H1 (cell line): ENCODE measurements around the gene PI4KB. TPM values are rescaled to one million over a fixed set of nuclear protein-coding genes. Genes with fewer than 3 reads are reported as not detected.
A peak's percentile ranks its signal among the peaks of the same experiment; 100 is the strongest.

Experiments used
- CTCF ChIA-PET: fragments of 300-600 bp; sonication (Branson Sonifier 250); formaldehyde crosslinking; loops from one replicate; lab custom pipeline; 2021; ENCODE audit not compliant: partially characterized antibody; lab: Charles Lee
- POLR2A ChIA-PET: fragments of 300-600 bp; sonication (Branson Sonifier 250); formaldehyde crosslinking; loops from one replicate; lab custom pipeline; 2021; ENCODE audit warnings: inconsistent platforms; ENCODE audit not compliant: partially characterized antibody; lab: Charles Lee
- DNase-seq, 2 experiments: peaks; one replicate each; pipeline versions ENCODE4 v3.0.0 to v3.0.0-alpha.2; 2010 to 2022; ENCODE audit warnings: low spot score in 2 of 2, low read depth in 1 of 2, mixed read lengths in 1 of 2
- FAIRE-seq: peaks from 2 replicates; lab custom pipeline; 2011; peaks lifted over from hg19 to GRCh38; lab: Jason Lieb, UNC
- H2AFZ ChIP-seq: 2 replicates; pipeline ENCODE4 v1.8.1; 2012; ENCODE audit warnings: low read length, inconsistent platforms
- H2AK5ac ChIP-seq: 2 replicates; pipeline ENCODE4 v1.6.1; 2013; ENCODE audit warnings: low read depth, low read length
- H2BK120ac ChIP-seq: replicated peaks from 2 replicates; pipeline ENCODE3; 2013; ENCODE audit warnings: low read depth, low read length, inconsistent platforms
- H2BK12ac ChIP-seq: 2 replicates; pipeline ENCODE4 v1.6.1; 2013; ENCODE audit warnings: low read depth, low read length
- H2BK15ac ChIP-seq: 2 replicates; pipeline ENCODE4 v1.6.1; 2013; ENCODE audit warnings: low read length
- H2BK20ac ChIP-seq: 2 replicates; pipeline ENCODE4 v1.6.1; 2013; ENCODE audit warnings: low read length
- H2BK5ac ChIP-seq: 2 replicates; pipeline ENCODE4 v1.6.1; 2013; ENCODE audit warnings: low read depth, low read length
- H3K14ac ChIP-seq: 2 replicates; pipeline ENCODE4 v1.6.1; 2013; ENCODE audit warnings: inconsistent platforms; ENCODE audit not compliant: insufficient read length
- H3K18ac ChIP-seq: 2 replicates; pipeline ENCODE4 v1.6.1; 2013; ENCODE audit warnings: low read length; ENCODE audit errors: extremely low read depth
- H3K23ac ChIP-seq: 2 replicates; pipeline ENCODE4 v1.6.1; 2013; ENCODE audit warnings: inconsistent platforms; ENCODE audit not compliant: insufficient read length
- H3K23me2 ChIP-seq: 2 replicates; pipeline ENCODE4 v1.6.1; 2013; ENCODE audit warnings: low read depth, low read length
- H3K27ac ChIP-seq: 2 replicates; pipeline ENCODE4 v1.6.1; 2011; ENCODE audit warnings: low read depth, low read length, inconsistent platforms
- H3K27me3 ChIP-seq, 4 experiments: replicated peaks in 1 of 4; 1 replicate in 1 of 4; 2 replicates in 3 of 4; pipeline versions ENCODE4 v1.6.1 to v1.8.1; 2011 to 2013; ENCODE audit warnings: low read length in 3 of 4, mild to moderate bottlenecking in 3 of 4, inconsistent platforms in 2 of 4, mixed read lengths in 2 of 4, moderate library complexity in 1 of 4; ENCODE audit not compliant: control insufficient read depth in 3 of 4, insufficient read depth in 3 of 4; ENCODE audit errors: extremely low read depth in 1 of 4
- H3K36me3 ChIP-seq, 4 experiments: 2 replicates each; pipeline versions ENCODE4 v1.6.1 to v1.8.1; 2011 to 2013; ENCODE audit warnings: mild to moderate bottlenecking in 4 of 4, low read length in 3 of 4, moderate library complexity in 2 of 4, control low read depth in 1 of 4, inconsistent platforms in 1 of 4; ENCODE audit not compliant: insufficient read depth in 4 of 4, control insufficient read depth in 2 of 4
- H3K4ac ChIP-seq: replicated peaks from 2 replicates; pipeline ENCODE3; 2013; ENCODE audit warnings: low read length, low read depth, mixed read lengths, inconsistent platforms; ENCODE audit not compliant: insufficient read length
- H3K4me1 ChIP-seq, 4 experiments: replicated peaks in 1 of 4; 1 replicate in 1 of 4; 2 replicates in 3 of 4; pipeline versions ENCODE4 v1.6.1 to v1.8.1; 2011 to 2013; ENCODE audit warnings: low read length in 3 of 4, inconsistent platforms in 2 of 4, mixed read lengths in 1 of 4; ENCODE audit not compliant: insufficient read depth in 4 of 4, control insufficient read depth in 3 of 4
- H3K4me2 ChIP-seq, 2 experiments: 2 replicates each; pipeline versions ENCODE4 v1.6.1 to v1.8.1; 2011 to 2013; ENCODE audit warnings: low read depth in 2 of 2, low read length in 2 of 2, control low read depth in 1 of 2, inconsistent platforms in 1 of 2, mild to moderate bottlenecking in 1 of 2; ENCODE audit not compliant: insufficient read depth in 1 of 2
- H3K4me3 ChIP-seq, 4 experiments: fragments of 200-600, 300-600 bp in 1 of 4; sonication (generic), shearing (Covaris generic), sonication (Bioruptor Twin) in 1 of 4; 2 replicates each; pipeline versions ENCODE4 v1.5.1 to v1.8.1; 2011 to 2016; ENCODE audit warnings: low read length in 4 of 4, low read depth in 3 of 4, control low read depth in 2 of 4, inconsistent platforms in 2 of 4, mild to moderate bottlenecking in 2 of 4, mixed read lengths in 1 of 4, moderate library complexity in 1 of 4; ENCODE audit not compliant: insufficient read depth in 2 of 4; ENCODE audit errors: extremely low read depth in 1 of 4
- H3K56ac ChIP-seq: replicated peaks from 2 replicates; pipeline ENCODE3; 2013; ENCODE audit warnings: low read depth, mild to moderate bottlenecking, mixed read lengths, low read length, inconsistent platforms; ENCODE audit not compliant: insufficient read length
- H3K79me1 ChIP-seq: 2 replicates; pipeline ENCODE4 v1.6.1; 2013; ENCODE audit warnings: low read depth, low read length, control low read depth
- H3K79me2 ChIP-seq, 2 experiments: 2 replicates each; pipeline versions ENCODE4 v1.6.1 to v1.8.1; 2012 to 2013; ENCODE audit warnings: low read length in 2 of 2, mild to moderate bottlenecking in 2 of 2, inconsistent platforms in 1 of 2; ENCODE audit not compliant: insufficient read depth in 2 of 2, control insufficient read depth in 1 of 2
- H3K9ac ChIP-seq, 4 experiments: replicated peaks in 1 of 4; 1 replicate in 1 of 4; 2 replicates in 3 of 4; pipeline versions ENCODE4 v1.6.1 to v1.8.1; 2011 to 2013; ENCODE audit warnings: low read depth in 3 of 4, low read length in 3 of 4, control low read depth in 2 of 4, mild to moderate bottlenecking in 2 of 4, moderate library complexity in 2 of 4, inconsistent platforms in 1 of 4; ENCODE audit errors: extremely low read depth in 1 of 4
- H3K9me3 ChIP-seq, 2 experiments: 2 replicates each; pipeline versions ENCODE4 v1.6.1 to v1.8.1; 2012 to 2013; ENCODE audit warnings: mild to moderate bottlenecking in 2 of 2, moderate library complexity in 2 of 2, control low read depth in 1 of 2, inconsistent platforms in 1 of 2, low read depth in 1 of 2, low read length in 1 of 2, mixed read lengths in 1 of 2; ENCODE audit not compliant: insufficient read depth in 2 of 2
- H4K20me1 ChIP-seq, 2 experiments: replicated peaks in 1 of 2; 2 replicates each; pipeline versions ENCODE3 to v1.8.1; 2011 to 2013; ENCODE audit warnings: inconsistent platforms in 2 of 2, low read length in 2 of 2, mild to moderate bottlenecking in 1 of 2; ENCODE audit not compliant: insufficient read depth in 2 of 2, control insufficient read depth in 1 of 2
- H4K5ac ChIP-seq: 2 replicates; pipeline ENCODE4 v1.6.1; 2013; ENCODE audit warnings: low read length, low read depth, mixed read lengths, inconsistent platforms; ENCODE audit not compliant: insufficient read length
- H4K8ac ChIP-seq: 2 replicates; pipeline ENCODE4 v1.8.0; 2013; ENCODE audit warnings: mild to moderate bottlenecking, moderate library complexity, low read length, inconsistent platforms; ENCODE audit not compliant: insufficient read depth; ENCODE audit errors: extremely low read depth
- H4K91ac ChIP-seq: replicated peaks from 2 replicates; pipeline ENCODE3; 2013; ENCODE audit warnings: low read length, mixed read lengths, inconsistent platforms; ENCODE audit not compliant: insufficient read length
- SIX5 ChIP-seq: IDR thresholded peaks from 2 replicates; pipeline ENCODE4 v1.6.1; 2011; ENCODE audit warnings: mild to moderate bottlenecking, low read depth, low read length
- SRF ChIP-seq: IDR thresholded peaks from 2 replicates; pipeline ENCODE4 v1.6.1; 2011; ENCODE audit warnings: mild to moderate bottlenecking, low read depth, low read length, moderate library complexity
- WGBS, 2 experiments: shearing (Covaris generic) in 1 of 2; methylation state at CpG; one replicate each; pipeline versions ENCODE4 v1.1.6 to v1.1.7; 2013 to 2015; ENCODE audit warnings: low lambda C conversion rate in 2 of 2, mixed read lengths in 2 of 2, inconsistent platforms in 1 of 2, low coverage in 1 of 2, missing lambda C conversion rate in 1 of 2; ENCODE audit not compliant: insufficient replicate concordance in 2 of 2, insufficient coverage in 1 of 2, insufficient read length in 1 of 2; ENCODE audit errors: extremely low coverage in 1 of 2, missing lambda C conversion rate in 1 of 2; 5-methylcytosine and 5-hydroxymethylcytosine counted together
- polyA plus RNA-seq, 7 experiments: library from polyadenylated mRNA; depleted of rRNA in 3 of 7; stranded (reverse) in 5 of 7; unstranded in 2 of 7; fragments of >200 nt in 5 of 7; fragments of 200-250 nt in 2 of 7; gene quantifications; 1 replicate in 5 of 7; 2 replicates in 1 of 7; 4 replicates in 1 of 7; pipeline versions ENCODE4 v1.2.1 to v1.2.3, GENCODE V29; 2011 to 2013; ENCODE audit warnings: missing spikeins in 2 of 7, mixed read lengths in 2 of 7
- total RNA-seq: library from RNA; stranded (reverse); fragmentation: NEBNext Ultra II Directional; extraction: Animal tissue kit (Norgen Biotek cat#: 25700); gene quantifications from 2 replicates; pipeline ENCODE4 v1.2.1, GENCODE V29; 2021
- TF ChIP-seq, protein P1 (sequence below), 3 experiments: IDR thresholded peaks; 1 replicate in 2 of 3; 2 replicates in 1 of 3; pipeline versions ENCODE4 v1.5.1 to v1.6.1; 2011; ENCODE audit warnings: low read length in 3 of 3, mild to moderate bottlenecking in 3 of 3, inconsistent platforms in 2 of 3, low read depth in 1 of 3, moderate library complexity in 1 of 3; ENCODE audit not compliant: insufficient read depth in 1 of 3; ENCODE audit errors: control extremely low read depth in 1 of 3

PI4KB gene
- total and polyA plus RNA-seq, 2 of the 8 experiments (the other 6 are each of a cell fraction or from before 2014, with no cell fraction given): 30.1 to 37.1 TPM

DNA sequence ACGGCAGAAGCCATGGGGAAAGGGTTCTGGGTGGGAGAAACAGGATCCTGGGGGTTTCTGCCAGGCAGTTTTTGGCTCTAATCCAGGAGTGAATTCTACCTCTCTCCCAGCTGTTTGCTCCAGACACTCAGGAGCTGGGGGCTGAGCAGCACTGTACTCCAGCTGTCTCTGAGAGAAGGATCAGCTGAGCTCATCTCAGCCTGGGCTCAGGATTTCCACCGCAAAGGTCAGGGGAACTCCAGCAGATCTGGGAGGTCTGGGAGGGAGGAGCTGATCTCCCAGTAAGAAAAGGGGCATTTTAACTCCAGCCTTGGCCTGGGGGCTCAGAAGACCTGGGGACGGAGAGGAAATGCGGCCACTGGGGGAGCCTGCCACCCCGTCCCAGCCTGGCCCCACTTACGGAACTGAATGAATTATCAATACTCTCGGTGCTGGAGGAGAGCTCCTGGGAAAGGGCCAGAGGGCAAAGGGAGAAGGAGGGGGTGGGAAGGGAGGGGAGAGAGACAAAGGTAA lies 17.3 kb downstream of the PI4KB start:
- H3K18ac ChIP-seq: no peak overlapping the region
- H2BK120ac ChIP-seq: no peak overlapping the region
- no peak overlapping the region for H2BK12ac ChIP-seq
- H3K36me3 ChIP-seq: peaks cover 10 to 47% (median 34%) of the 10 kb centered on the region in 4 experiments; a peak in 7 of 8 replicates
- no peak overlapping the region for H3K4me2 ChIP-seq
- no peaks in the 10 kb centered on the region for H3K27me3 ChIP-seq
- TF ChIP-seq SIX5: no peak
- TF ChIP-seq, protein P1, sequence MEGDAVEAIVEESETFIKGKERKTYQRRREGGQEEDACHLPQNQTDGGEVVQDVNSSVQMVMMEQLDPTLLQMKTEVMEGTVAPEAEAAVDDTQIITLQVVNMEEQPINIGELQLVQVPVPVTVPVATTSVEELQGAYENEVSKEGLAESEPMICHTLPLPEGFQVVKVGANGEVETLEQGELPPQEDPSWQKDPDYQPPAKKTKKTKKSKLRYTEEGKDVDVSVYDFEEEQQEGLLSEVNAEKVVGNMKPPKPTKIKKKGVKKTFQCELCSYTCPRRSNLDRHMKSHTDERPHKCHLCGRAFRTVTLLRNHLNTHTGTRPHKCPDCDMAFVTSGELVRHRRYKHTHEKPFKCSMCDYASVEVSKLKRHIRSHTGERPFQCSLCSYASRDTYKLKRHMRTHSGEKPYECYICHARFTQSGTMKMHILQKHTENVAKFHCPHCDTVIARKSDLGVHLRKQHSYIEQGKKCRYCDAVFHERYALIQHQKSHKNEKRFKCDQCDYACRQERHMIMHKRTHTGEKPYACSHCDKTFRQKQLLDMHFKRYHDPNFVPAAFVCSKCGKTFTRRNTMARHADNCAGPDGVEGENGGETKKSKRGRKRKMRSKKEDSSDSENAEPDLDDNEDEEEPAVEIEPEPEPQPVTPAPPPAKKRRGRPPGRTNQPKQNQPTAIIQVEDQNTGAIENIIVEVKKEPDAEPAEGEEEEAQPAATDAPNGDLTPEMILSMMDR (IDR thresholded peaks at IDR 0.05; ENCODE audit: control extremely low read depth in 1 of 3, insufficient read depth in 1 of 3, low read depth in 1 of 3, low read length in 3 of 3): peak in 1 of 3 experiments; percentile 20; a peak in 1 of 4 replicates
- no peak for TF ChIP-seq SRF
- 78% methylated on average over 6 of the region's 7 CpGs; no CpG with 5 or more reads in 1 of the 2 experiments for WGBS, 2 experiments
- H3K56ac ChIP-seq: no peak overlapping the region
- H2BK20ac ChIP-seq: no peak overlapping the region
- H3K4me1 ChIP-seq: 0 out of 7 replicates have a peak, but pooled peaks cover 0 to 3% (median 0%) of the 10 kb centered on the region in 4 experiments
- no peak overlapping the region for H3K4ac ChIP-seq
- H3K27ac ChIP-seq: no peak overlapping the region
- no peak overlapping the region for H2BK5ac ChIP-seq
- no peaks in the 10 kb centered on the region for H3K79me2 ChIP-seq
- no peak overlapping the region for H4K8ac ChIP-seq
- CTCF ChIA-PET: interaction anchor here (0.5 to 11.6 kb wide), 16 partner anchors 7 to 179 kb away, joined by 3 to 129 read pairs (median 3); no protein-coding TSS in a partner anchor
- POLR2A ChIA-PET: interaction anchor here (0.8 to 3.9 kb wide), 14 partner anchors 9 to 89 kb away, joined by 3 to 18 read pairs (median 6); partner anchors contain the start of genes PI4KB, PSMB4 and ZNF687
- no peak overlapping the region for H4K91ac ChIP-seq
- H3K9me3 ChIP-seq: no peaks in the 10 kb centered on the region
- H2AK5ac ChIP-seq: no peak overlapping the region
- H3K9ac ChIP-seq: no peak overlapping the region; a peak in 1 of 7 replicates
- no peak overlapping the region for H2AFZ ChIP-seq
- H4K20me1 ChIP-seq: no peaks in the 10 kb centered on the region
- H3K14ac ChIP-seq: no peak overlapping the region
- DNase-seq (no peak), FAIRE-seq (no peak)
- H3K4me3 ChIP-seq: no peak overlapping the region
- no peak overlapping the region for H4K5ac ChIP-seq
- H3K79me1 ChIP-seq: no peaks in the 10 kb centered on the region
- no peak overlapping the region for H3K23ac ChIP-seq
- no peaks in the 10 kb centered on the region for H3K23me2 ChIP-seq
- no peak overlapping the region for H2BK15ac ChIP-seq
